Endodermal cell (in vitro differentiated cells): ENCODE results near the gene PLCG2. TPM values are rescaled to one million over a fixed set of nuclear protein-coding genes. Genes with fewer than 3 reads are reported as not detected.

ENCODE experiments used
- DNase-seq: peaks from one replicate; pipeline ENCODE4 v3.0.0-alpha.2; 2017
- H3K27ac ChIP-seq: 2 replicates; pipeline ENCODE4 v1.5.1; 2013; ENCODE audit warnings: mild to moderate bottlenecking, low read depth, low read length, moderate library complexity
- H3K27me3 ChIP-seq: 2 replicates; pipeline ENCODE4 v1.6.1; 2013; ENCODE audit warnings: mild to moderate bottlenecking, low read length, moderate library complexity; ENCODE audit not compliant: insufficient read depth, control insufficient read depth, poor library complexity, severe bottlenecking
- H3K36me3 ChIP-seq: 2 replicates; pipeline ENCODE4 v1.7.0; 2013; ENCODE audit warnings: mild to moderate bottlenecking, low read length, moderate library complexity; ENCODE audit not compliant: control insufficient read depth, insufficient read depth
- H3K4me1 ChIP-seq: one replicate; pipeline ENCODE4 v1.7.0; 2013; ENCODE audit warnings: low read length; ENCODE audit not compliant: control insufficient read depth, insufficient read depth
- H3K4me3 ChIP-seq: 2 replicates; pipeline ENCODE4 v1.5.1; 2013; ENCODE audit warnings: mild to moderate bottlenecking, low read length, moderate library complexity
- H3K9ac ChIP-seq: 2 replicates; pipeline ENCODE4 v1.6.1; 2013; ENCODE audit warnings: mild to moderate bottlenecking, low read length, moderate library complexity; ENCODE audit not compliant: poor library complexity, severe bottlenecking; ENCODE audit errors: extremely low read depth
- H3K9me3 ChIP-seq: 2 replicates; pipeline ENCODE4 v1.6.1; 2013; ENCODE audit warnings: mild to moderate bottlenecking, low read length, moderate library complexity; ENCODE audit not compliant: control insufficient read depth
- H3K27ac Mint-ChIP-seq: 2 replicates; pipeline ENCODE4 v1.8.0; 2020; ENCODE audit warnings: mixed read lengths
- H3K27me3 Mint-ChIP-seq: 2 replicates; pipeline ENCODE4 v1.8.0; 2021; ENCODE audit warnings: mild to moderate bottlenecking, mixed read lengths; ENCODE audit not compliant: insufficient read depth
- H3K36me3 Mint-ChIP-seq: 2 replicates; pipeline ENCODE4 v1.8.0; 2020; ENCODE audit warnings: low read depth, mixed read lengths
- H3K4me1 Mint-ChIP-seq: 2 replicates; pipeline ENCODE4 v1.8.0; 2020; ENCODE audit warnings: mixed read lengths
- H3K4me3 Mint-ChIP-seq: 2 replicates; pipeline ENCODE4 v1.8.0; 2020; ENCODE audit warnings: mild to moderate bottlenecking, moderate library complexity, mixed read lengths
- H3K9me3 Mint-ChIP-seq: 2 replicates; pipeline ENCODE4 v1.8.0; 2020; ENCODE audit warnings: mild to moderate bottlenecking, mixed read lengths
- WGBS, 2 experiments: methylation state at CpG; one replicate each; pipeline versions ENCODE4 v1.1.5 to v1.1.7; 2013; ENCODE audit warnings: missing lambda C conversion rate in 2 of 2, mixed read lengths in 1 of 2; ENCODE audit not compliant: insufficient coverage in 1 of 2, insufficient read length in 1 of 2; 5-methylcytosine and 5-hydroxymethylcytosine counted together
- total RNA-seq, 2 donors: library from RNA; stranded (reverse); fragmentation: NEBNext Ultra II Directional in 1 of 2; extraction: Animal tissue kit (Norgen Biotek cat#: 25700) in 1 of 2; gene quantifications; 2 replicates in 1 of 2; 3 replicates in 1 of 2; pipeline ENCODE4 v1.2.1, GENCODE V29; 2021
- TF ChIP-seq, protein P1 (sequence below): fragments of 200-600 bp; sonication (generic); conservative IDR thresholded peaks from 2 replicates; pipeline ENCODE4 v1.5.0; 2021; ENCODE audit warnings: antibody characterized with exemption, mild to moderate bottlenecking

Gene PLCG2
- total RNA-seq, 2 donors from 2014 or later, result 34.7 to 48.4 TPM

DNA sequence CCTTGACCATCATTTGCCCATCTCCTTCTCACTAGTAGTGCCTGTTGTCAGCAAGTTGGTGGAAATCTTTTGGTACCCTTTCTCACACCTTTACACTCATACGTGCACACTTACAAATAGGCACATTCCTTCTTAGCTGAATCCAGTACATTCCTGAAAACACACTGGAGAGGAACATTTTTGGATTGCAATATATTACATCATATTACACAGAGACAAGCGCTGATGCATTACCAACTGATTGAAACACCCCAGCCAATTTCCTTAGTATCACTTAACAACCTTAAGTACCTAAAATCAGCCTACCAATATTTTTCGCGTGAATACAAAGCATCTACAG lies 64.1 kb downstream of the PLCG2 start:
- TF ChIP-seq, protein P1, sequence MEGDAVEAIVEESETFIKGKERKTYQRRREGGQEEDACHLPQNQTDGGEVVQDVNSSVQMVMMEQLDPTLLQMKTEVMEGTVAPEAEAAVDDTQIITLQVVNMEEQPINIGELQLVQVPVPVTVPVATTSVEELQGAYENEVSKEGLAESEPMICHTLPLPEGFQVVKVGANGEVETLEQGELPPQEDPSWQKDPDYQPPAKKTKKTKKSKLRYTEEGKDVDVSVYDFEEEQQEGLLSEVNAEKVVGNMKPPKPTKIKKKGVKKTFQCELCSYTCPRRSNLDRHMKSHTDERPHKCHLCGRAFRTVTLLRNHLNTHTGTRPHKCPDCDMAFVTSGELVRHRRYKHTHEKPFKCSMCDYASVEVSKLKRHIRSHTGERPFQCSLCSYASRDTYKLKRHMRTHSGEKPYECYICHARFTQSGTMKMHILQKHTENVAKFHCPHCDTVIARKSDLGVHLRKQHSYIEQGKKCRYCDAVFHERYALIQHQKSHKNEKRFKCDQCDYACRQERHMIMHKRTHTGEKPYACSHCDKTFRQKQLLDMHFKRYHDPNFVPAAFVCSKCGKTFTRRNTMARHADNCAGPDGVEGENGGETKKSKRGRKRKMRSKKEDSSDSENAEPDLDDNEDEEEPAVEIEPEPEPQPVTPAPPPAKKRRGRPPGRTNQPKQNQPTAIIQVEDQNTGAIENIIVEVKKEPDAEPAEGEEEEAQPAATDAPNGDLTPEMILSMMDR, result no peak
- Histone ChIP-seq H3K9ac (no peak overlapping the region), H3K4me3 (no peak overlapping the region), H3K4me1 (no peaks in the 10 kb centered on the region), H3K9me3 (no peaks in the 10 kb centered on the region), H3K36me3 (no peaks in the 10 kb centered on the region), H3K27me3 (no peaks in the 10 kb centered on the region), H3K27ac (no peak overlapping the region)
- DNase-seq, result no peak
- H3K4me3 Mint-ChIP-seq, result no peak overlapping the region
- WGBS, 2 experiments, result 90 to 92% methylated on average over 4 of the region's 4 CpGs
- H3K9me3 Mint-ChIP-seq, result peaks cover 3% of the 10 kb centered on the region
- H3K27ac Mint-ChIP-seq, result no peak overlapping the region
- H3K36me3 Mint-ChIP-seq, result no peaks in the 10 kb centered on the region
- no peaks in the 10 kb centered on the region for H3K27me3 Mint-ChIP-seq
- no peaks in the 10 kb centered on the region for H3K4me1 Mint-ChIP-seq

DNA sequence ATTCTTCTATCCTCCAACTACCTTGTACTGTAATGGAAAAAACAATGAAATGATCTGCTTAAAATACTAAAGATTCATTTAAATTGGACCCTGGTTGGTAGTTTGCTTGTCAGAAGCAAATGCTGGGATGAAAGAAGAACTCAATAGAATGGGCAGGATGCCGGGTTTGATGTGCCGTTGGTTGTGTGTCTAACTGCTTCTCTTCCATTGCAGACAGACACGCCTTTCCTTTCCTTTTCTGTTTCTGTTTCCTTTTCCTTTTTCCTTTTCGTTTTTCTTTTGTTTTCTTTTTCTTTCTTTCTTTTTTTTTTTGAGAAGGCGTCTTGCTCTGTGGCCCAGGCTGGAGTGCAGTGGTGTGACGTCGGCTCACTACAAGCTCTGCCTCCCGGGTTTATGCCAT lies 64.6 kb downstream of the PLCG2 start:
- H3K27me3 ChIP-seq, result no peaks in the 10 kb centered on the region
- H3K9me3 Mint-ChIP-seq, result peaks cover 3% of the 10 kb centered on the region
- peaks cover 4% of the 10 kb centered on the region for H3K4me1 Mint-ChIP-seq
- no peak for DNase-seq
- no peak overlapping the region for H3K27ac Mint-ChIP-seq
- H3K9ac ChIP-seq, result no peak overlapping the region
- H3K4me1 ChIP-seq, result no peaks in the 10 kb centered on the region
- no peak overlapping the region for H3K4me3 Mint-ChIP-seq
- H3K9me3 ChIP-seq, result no peaks in the 10 kb centered on the region
- TF ChIP-seq, protein P1, result no peak
- H3K4me3 ChIP-seq, result no peak overlapping the region
- 87 to 100% methylated on average over 2 to 8 of the region's 8 CpGs for WGBS, 2 experiments
- H3K27ac ChIP-seq, result no peak overlapping the region
- no peaks in the 10 kb centered on the region for H3K36me3 ChIP-seq
- H3K27me3 Mint-ChIP-seq, result no peaks in the 10 kb centered on the region
- no peaks in the 10 kb centered on the region for H3K36me3 Mint-ChIP-seq

DNA sequence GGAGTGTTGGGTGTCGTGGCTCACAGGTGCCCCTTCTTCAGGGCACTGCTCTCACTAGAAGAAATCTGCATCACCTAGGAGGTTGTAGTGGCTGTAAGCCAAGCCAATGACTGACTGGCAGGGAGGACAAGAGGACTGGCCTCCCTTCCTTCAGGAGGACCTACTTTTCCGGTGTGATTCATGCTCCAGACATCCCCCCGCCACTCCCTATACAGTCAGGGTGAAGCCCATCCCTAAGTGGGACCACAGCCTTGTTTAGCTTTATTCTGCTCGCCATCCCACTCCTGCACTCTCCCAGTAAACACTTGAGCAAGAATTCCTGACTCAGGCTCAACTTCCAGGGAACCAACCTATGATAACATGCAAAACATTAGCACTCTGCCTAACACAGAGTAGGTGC lies 67.0 kb downstream of the PLCG2 start:
- TF ChIP-seq, protein P1, result no peak
- H3K27me3 Mint-ChIP-seq, result no peaks in the 10 kb centered on the region
- peaks cover 21% of the 10 kb centered on the region for H3K4me1 Mint-ChIP-seq
- no peak overlapping the region for H3K27ac ChIP-seq
- H3K36me3 Mint-ChIP-seq, result no peaks in the 10 kb centered on the region
- WGBS, 2 experiments, result 92% methylated on average over 2 to 4 of the region's 4 CpGs
- no peak overlapping the region for H3K4me3 ChIP-seq
- no peak overlapping the region for H3K9ac ChIP-seq
- H3K36me3 ChIP-seq, result no peaks in the 10 kb centered on the region
- no peak overlapping the region for H3K4me3 Mint-ChIP-seq
- DNase-seq, result no peak
- no peak overlapping the region for H3K27ac Mint-ChIP-seq
- no peaks in the 10 kb centered on the region for H3K27me3 ChIP-seq
- H3K9me3 Mint-ChIP-seq, result no peaks in the 10 kb centered on the region
- H3K9me3 ChIP-seq, result no peaks in the 10 kb centered on the region
- peaks cover 2% of the 10 kb centered on the region for H3K4me1 ChIP-seq
